DND-41 (cell line): Measurements from ENCODE around the gene TSTD2.
A peak's percentile ranks its signal among the peaks of the same experiment; 100 is the strongest.
"Not testable (repeated sequence)": the region's sequence is repeated elsewhere in the genome, so short reads cannot be mapped to it uniquely, and the experiment has no call there.

Experiments
- ATAC-seq: fragments of 200-7000 bp; cut with Tn5 transposase; 3 replicates; pipeline ENCODE4 v1.9.1; 2021; ENCODE audit warnings: low read depth; ENCODE audit not compliant: insufficient read depth
- DNase-seq: peaks from one replicate; pipeline ENCODE4 v3.0.0-alpha.2; 2020
- H2AFZ ChIP-seq: 2 replicates; pipeline ENCODE4 v1.6.0; 2012; ENCODE audit warnings: low read depth, low read length
- H3K27ac ChIP-seq: 2 replicates; pipeline ENCODE4 v1.5.1; 2012; ENCODE audit warnings: low read length, inconsistent platforms
- H3K27me3 ChIP-seq: fragments of 200-600 bp; sonication (generic); 2 replicates; pipeline ENCODE4 v1.6.0; 2012; ENCODE audit warnings: low read length, mild to moderate bottlenecking, inconsistent platforms; ENCODE audit not compliant: insufficient read depth, poor library complexity
- H3K36me3 ChIP-seq: 2 replicates; pipeline ENCODE4 v1.5.1; 2012; ENCODE audit warnings: low read length, inconsistent platforms; ENCODE audit not compliant: insufficient read depth
- H3K4me1 ChIP-seq: 2 replicates; pipeline ENCODE4 v1.5.1; 2012; ENCODE audit warnings: mild to moderate bottlenecking, low read length; ENCODE audit not compliant: insufficient read depth
- H3K4me2 ChIP-seq: 2 replicates; pipeline ENCODE4 v1.6.0; 2012; ENCODE audit warnings: mild to moderate bottlenecking, moderate library complexity, low read length, inconsistent platforms; ENCODE audit not compliant: insufficient read depth
- H3K4me3 ChIP-seq, 2 experiments: fragments of 200-600 bp in 1 of 2; shearing (Covaris generic) in 1 of 2; 2 replicates each; pipeline ENCODE4 v1.5.1; 2012 to 2016; ENCODE audit warnings: inconsistent platforms in 2 of 2, low read length in 2 of 2, mild to moderate bottlenecking in 2 of 2, low read depth in 1 of 2, moderate library complexity in 1 of 2
- H3K79me2 ChIP-seq: 2 replicates; pipeline ENCODE4 v1.6.0; 2012; ENCODE audit warnings: low read length, inconsistent platforms; ENCODE audit not compliant: insufficient read depth
- H3K9ac ChIP-seq: 2 replicates; pipeline ENCODE4 v1.6.0; 2012; ENCODE audit warnings: low read depth, mild to moderate bottlenecking, inconsistent platforms, low read length, moderate library complexity
- H3K9me3 ChIP-seq: 2 replicates; pipeline ENCODE4 v1.5.1; 2012; ENCODE audit warnings: low read length, moderate library complexity, mild to moderate bottlenecking, inconsistent platforms; ENCODE audit not compliant: insufficient read depth, severe bottlenecking
- H4K20me1 ChIP-seq: 2 replicates; pipeline ENCODE4 v1.6.0; 2012; ENCODE audit warnings: low read length; ENCODE audit not compliant: insufficient read depth
- EZH2 ChIP-seq: IDR thresholded peaks from 3 replicates; pipeline ENCODE4 v1.6.1; 2012; ENCODE audit warnings: borderline replicate concordance, low read depth, mild to moderate bottlenecking, moderate library complexity, low read length, inconsistent platforms; ENCODE audit not compliant: severe bottlenecking
- TF ChIP-seq, protein P1 (sequence below): IDR thresholded peaks from 2 replicates; pipeline ENCODE4 v1.5.1; 2012; ENCODE audit warnings: borderline replicate concordance, low read length, moderate library complexity, mild to moderate bottlenecking; ENCODE audit not compliant: poor library complexity, severe bottlenecking; ENCODE audit errors: extremely low read depth

TSTD2 gene

DNA sequence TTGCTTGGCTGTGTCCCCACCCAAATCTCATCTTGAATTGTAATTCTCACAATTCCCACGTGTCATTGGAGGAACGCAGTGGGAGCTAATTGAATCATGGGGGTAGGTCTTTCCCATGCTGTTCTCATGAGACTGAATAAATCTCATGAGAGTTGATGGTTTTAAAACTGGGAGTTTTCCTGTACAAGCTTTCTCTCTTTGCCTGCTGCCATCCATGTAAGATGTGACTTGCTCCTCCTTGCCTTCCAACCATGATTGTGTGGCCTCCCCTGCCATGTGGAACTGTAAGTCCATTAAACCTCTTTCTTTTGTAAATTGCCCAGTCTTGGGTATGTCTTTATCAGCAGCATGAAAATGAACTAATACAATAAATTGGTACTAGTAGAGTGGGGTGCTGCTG lies 13.1 kb downstream of the TSTD2 start:
- not testable (repeated sequence) for ATAC-seq

DNA sequence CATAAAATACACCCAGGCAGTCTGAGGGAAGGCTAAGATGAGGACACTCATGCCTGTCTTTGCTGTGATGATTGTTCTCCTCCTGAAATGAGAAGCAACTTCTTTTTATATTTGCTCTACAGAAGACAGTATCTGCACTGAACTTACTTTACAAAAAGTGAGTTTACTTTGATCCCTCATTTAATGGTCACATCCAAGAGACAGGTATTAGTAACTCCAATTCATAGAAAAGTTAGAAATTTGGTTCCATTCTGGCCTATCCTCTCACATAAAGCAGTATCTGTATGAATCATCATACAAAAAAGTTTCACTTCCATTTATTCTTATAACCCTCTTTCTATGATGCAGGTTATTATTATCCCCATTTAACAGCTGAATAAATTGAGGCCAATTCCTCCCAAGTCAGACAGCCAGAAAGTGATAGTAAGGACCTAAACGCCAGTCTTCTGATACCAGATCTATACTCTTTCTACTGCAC lies 15.2 kb downstream of the TSTD2 start:
- H3K36me3 ChIP-seq = peaks cover 46% of the 10 kb centered on the region
- H3K27ac ChIP-seq = no peak overlapping the region

More for the DNA sequence above, 13.1 kb downstream of the TSTD2 start:
- not testable (repeated sequence) for H3K4me2 ChIP-seq, H3K9ac ChIP-seq, H3K4me1 ChIP-seq, DNase-seq, H3K79me2 ChIP-seq, H3K27ac ChIP-seq, H2AFZ ChIP-seq, H4K20me1 ChIP-seq, H3K4me3 ChIP-seq, H3K9me3 ChIP-seq, H3K27me3 ChIP-seq
- H3K36me3 ChIP-seq = peaks cover 58% of the 10 kb centered on the region

DNA sequence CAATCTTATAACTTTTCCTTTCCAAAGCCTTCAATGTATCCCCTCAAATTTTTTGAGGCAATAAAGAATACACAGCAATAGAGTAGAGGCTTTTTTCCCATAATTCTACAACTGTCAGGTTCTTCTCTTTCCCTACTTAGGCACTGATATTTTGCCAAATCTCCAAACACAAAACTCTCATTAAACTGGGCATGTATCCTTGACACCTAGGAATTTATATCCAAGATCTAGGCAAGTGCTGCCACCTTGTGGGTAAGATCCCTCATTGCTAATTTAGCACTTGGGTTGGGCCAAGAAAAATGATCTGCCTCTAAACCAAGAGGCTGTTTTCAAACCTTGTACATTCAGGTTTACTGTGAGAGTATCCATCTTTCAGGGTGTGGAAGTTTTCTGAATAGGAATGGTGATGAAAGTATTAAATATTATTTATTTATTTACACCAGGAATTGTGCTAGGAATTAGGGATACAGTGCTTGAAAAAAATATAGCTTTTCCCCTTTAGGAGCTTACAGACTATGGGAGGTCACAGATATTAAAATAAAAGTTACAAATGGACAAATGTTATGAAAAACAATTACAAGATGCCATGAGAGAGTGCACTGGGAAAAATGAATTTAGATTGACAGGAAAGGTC lies 17.6 kb downstream of the TSTD2 start:
- no peak overlapping the region for H3K4me3 ChIP-seq
- no peaks in the 10 kb centered on the region for H3K27me3 ChIP-seq
- H3K4me2 ChIP-seq = no peak overlapping the region
- H3K27ac ChIP-seq = no peak overlapping the region
- no peak overlapping the region for H2AFZ ChIP-seq
- H3K79me2 ChIP-seq = no peaks in the 10 kb centered on the region
- peak; percentile 59 for DNase-seq
- no peaks in the 10 kb centered on the region for H3K9me3 ChIP-seq
- H4K20me1 ChIP-seq = no peaks in the 10 kb centered on the region; the same call in 1 of the 2 replicates
- peak; percentile 72 for ATAC-seq
- TF ChIP-seq EZH2 = no peak
- TF ChIP-seq, protein P1, sequence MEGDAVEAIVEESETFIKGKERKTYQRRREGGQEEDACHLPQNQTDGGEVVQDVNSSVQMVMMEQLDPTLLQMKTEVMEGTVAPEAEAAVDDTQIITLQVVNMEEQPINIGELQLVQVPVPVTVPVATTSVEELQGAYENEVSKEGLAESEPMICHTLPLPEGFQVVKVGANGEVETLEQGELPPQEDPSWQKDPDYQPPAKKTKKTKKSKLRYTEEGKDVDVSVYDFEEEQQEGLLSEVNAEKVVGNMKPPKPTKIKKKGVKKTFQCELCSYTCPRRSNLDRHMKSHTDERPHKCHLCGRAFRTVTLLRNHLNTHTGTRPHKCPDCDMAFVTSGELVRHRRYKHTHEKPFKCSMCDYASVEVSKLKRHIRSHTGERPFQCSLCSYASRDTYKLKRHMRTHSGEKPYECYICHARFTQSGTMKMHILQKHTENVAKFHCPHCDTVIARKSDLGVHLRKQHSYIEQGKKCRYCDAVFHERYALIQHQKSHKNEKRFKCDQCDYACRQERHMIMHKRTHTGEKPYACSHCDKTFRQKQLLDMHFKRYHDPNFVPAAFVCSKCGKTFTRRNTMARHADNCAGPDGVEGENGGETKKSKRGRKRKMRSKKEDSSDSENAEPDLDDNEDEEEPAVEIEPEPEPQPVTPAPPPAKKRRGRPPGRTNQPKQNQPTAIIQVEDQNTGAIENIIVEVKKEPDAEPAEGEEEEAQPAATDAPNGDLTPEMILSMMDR = peak; percentile 88
- peaks cover 44% of the 10 kb centered on the region for H3K36me3 ChIP-seq
- no peak overlapping the region for H3K9ac ChIP-seq
- no peaks in the 10 kb centered on the region for H3K4me1 ChIP-seq

More for the DNA sequence above, 15.2 kb downstream of the TSTD2 start:
- Histone ChIP-seq H3K79me2 (no peaks in the 10 kb centered on the region), H2AFZ (no peak overlapping the region), H3K9ac (no peak overlapping the region), H3K4me1 (no peaks in the 10 kb centered on the region), H3K4me2 (no peak overlapping the region), H3K9me3 (no peaks in the 10 kb centered on the region), H3K27me3 (no peaks in the 10 kb centered on the region), H3K4me3 (no peak overlapping the region), H4K20me1 (no peaks in the 10 kb centered on the region; the same call in 1 of the 2 replicates)
- DNase-seq (no peak), ATAC-seq (no peak)
- no peak for TF ChIP-seq EZH2
- TF ChIP-seq, protein P1 = no peak

DNA sequence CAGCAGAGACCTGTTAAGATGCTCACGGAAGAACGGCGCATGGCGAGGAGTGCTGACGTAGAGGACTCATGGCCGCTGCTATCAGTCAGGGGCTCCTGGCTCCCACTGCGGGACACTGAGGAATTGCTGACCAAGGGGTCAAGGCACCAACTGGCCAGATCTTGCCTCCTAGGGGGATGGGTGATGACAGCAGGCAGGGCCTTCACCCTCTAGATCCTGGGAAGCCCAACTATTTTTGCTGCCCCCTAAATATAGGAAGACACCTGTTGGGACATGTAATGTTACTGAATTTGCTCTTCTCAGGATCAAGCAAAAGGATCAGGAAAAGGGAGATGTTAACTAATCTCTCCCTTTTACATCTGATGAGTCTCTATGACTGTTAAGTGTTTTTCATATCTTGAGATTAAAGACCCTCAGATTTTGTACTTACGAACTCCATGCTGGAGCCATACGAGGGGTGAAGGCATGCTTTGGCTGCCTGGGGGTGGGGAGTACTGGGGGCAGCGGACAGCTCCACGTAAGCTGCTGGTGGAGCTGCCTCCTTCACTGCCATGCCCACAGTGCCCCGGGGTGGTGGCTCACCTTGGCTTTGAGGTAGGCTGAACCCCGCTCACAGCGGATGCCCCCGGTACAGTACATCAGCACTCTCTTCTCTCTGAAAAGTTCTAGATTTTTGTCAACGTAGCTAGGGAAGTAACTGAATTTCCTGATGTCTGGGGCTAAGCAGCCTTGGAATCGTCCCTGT lies 28.1 kb downstream of the TSTD2 start:
- H3K36me3 ChIP-seq = peaks cover 60% of the 10 kb centered on the region

More for the DNA sequence above, 28.1 kb downstream of the TSTD2 start:
- Histone ChIP-seq H3K4me2 (no peak overlapping the region), H3K4me3 (no peak overlapping the region), H3K27ac (no peak overlapping the region), H2AFZ (no peak overlapping the region), H3K9ac (no peak overlapping the region), H3K79me2 (no peaks in the 10 kb centered on the region), H3K4me1 (no peaks in the 10 kb centered on the region), H3K27me3 (no peaks in the 10 kb centered on the region), H4K20me1 (no peaks in the 10 kb centered on the region), H3K9me3 (no peaks in the 10 kb centered on the region)
- TF ChIP-seq, protein P1 = no peak
- no peak for TF ChIP-seq EZH2
- DNase-seq = no peak
- ATAC-seq = no peak
